HG02943 (cell line): ENCODE results near the gene GPR15LG.
"Not testable (repeated sequence)": the region's sequence is repeated elsewhere in the genome, so short reads cannot be mapped to it uniquely, and the experiment has no call there.

Experiments
- ATAC-seq: cut with Tn5 transposase; IDR thresholded peaks from one replicate; pipeline ENCODE4 v1.9.1; 2021; ENCODE audit warnings: mild to moderate bottlenecking, low read depth, moderate library complexity; ENCODE audit not compliant: unreplicated experiment

Gene GPR15LG

GRCh38 chr10:84173501-84173929, at the start of gene GPR15LG:
Gene GPR15LG, plus strand, starts transcription at chr10:84173801. Its CDS starts 51 bp downstream, at chr10:84173852.
- peak; percentile 46 for ATAC-seq

GRCh38 chr10:84125910-84126784, 47.5 kb upstream of the GPR15LG start:
- ATAC-seq, result not testable (repeated sequence)

GRCh38 chr10:84126785-84127167, 46.8 kb upstream of the GPR15LG start:
- ATAC-seq, result no peak

- no peak for ATAC-seq
Observed at GRCh38 chr10:84135836-84136235, 37.8 kb upstream of the GPR15LG start.

- no peak for ATAC-seq
Observed at GRCh38 chr10:84137811-84138210, 35.8 kb upstream of the GPR15LG start.

- ATAC-seq, result no peak
Observed at GRCh38 chr10:84138478-84139125, 35.0 kb upstream of the GPR15LG start.

GRCh38 chr10:84139126-84140035, 34.2 kb upstream of the GPR15LG start, which contains the start of gene GHITM:
Gene GHITM, plus strand, starts transcription at chr10:84139509. Its CDS starts 1,992 bp downstream, at chr10:84141501.
- peak; percentile 99 for ATAC-seq

- peak; percentile 1 for ATAC-seq
Observed at GRCh38 chr10:84140036-84140379, 33.6 kb upstream of the GPR15LG start.

GRCh38 chr10:84147347-84147746, 26.3 kb upstream of the GPR15LG start:
- ATAC-seq, result no peak

- not testable (repeated sequence) for ATAC-seq
Observed at GRCh38 chr10:84148006-84148597, 25.5 kb upstream of the GPR15LG start.

- no peak for ATAC-seq
Observed at GRCh38 chr10:84149854-84150253, 23.7 kb upstream of the GPR15LG start.

- ATAC-seq, result no peak
Observed at GRCh38 chr10:84152769-84153168, 20.8 kb upstream of the GPR15LG start.

- no peak for ATAC-seq
Observed at GRCh38 chr10:84155521-84155920, 18.1 kb upstream of the GPR15LG start.

- ATAC-seq, result no peak
Observed at GRCh38 chr10:84156009-84156408, 17.6 kb upstream of the GPR15LG start.

- no peak for ATAC-seq
Observed at GRCh38 chr10:84156768-84157167, 16.8 kb upstream of the GPR15LG start.

- ATAC-seq, result no peak
Observed at GRCh38 chr10:84158061-84158460, 15.5 kb upstream of the GPR15LG start.

- ATAC-seq, result no peak
Observed at GRCh38 chr10:84158550-84158949, 15.1 kb upstream of the GPR15LG start.

- ATAC-seq, result no peak
Observed at GRCh38 chr10:84159076-84159685, 14.4 kb upstream of the GPR15LG start.

- ATAC-seq, result no peak
Observed at GRCh38 chr10:84160663-84161362, 12.8 kb upstream of the GPR15LG start.
